ENCODE results near the gene PDRG1. TPM values are rescaled to one million over a fixed set of nuclear protein-coding genes. Genes with fewer than 3 reads are reported as not detected.

The PDRG1 gene
- total RNA-seq, 2 experiments from 2014 or later: 13.1 to 13.4 TPM

- Mint-ChIP-seq H3K9me3 (no peaks in the 10 kb centered on the region), H3K27ac (no peak overlapping the region), H3K4me3 (no peak overlapping the region), H3K27me3 (peaks cover 16% of the 10 kb centered on the region), H3K36me3 (peaks cover 15% of the 10 kb centered on the region), H3K4me1 (peaks cover 23% of the 10 kb centered on the region)
- DNase-seq (no peak), ATAC-seq (ENCODE audit: low read depth) (no peak)
- POLR2A ChIA-PET: no interaction called here
These were observed 1.8 kb upstream of the PDRG1 start for GRCh38 chr20:31953556-31954148.

- Mint-ChIP-seq H3K36me3 (peaks cover 25% of the 10 kb centered on the region), H3K9me3 (no peaks in the 10 kb centered on the region), H3K27ac (peak overlapping the region; percentile 96), H3K4me3 (peak overlapping the region; percentile 99), H3K27me3 (peaks cover 6% of the 10 kb centered on the region), H3K4me1 (peaks cover 23% of the 10 kb centered on the region)
- DNase-seq (no peak), ATAC-seq (ENCODE audit: low read depth) (no peak)
- POLR2A ChIA-PET: interaction anchor here (1.0 to 1.3 kb wide), 3 partner anchors 91 to 128 kb away, joined by 3 to 4 read pairs (median 3); no protein-coding TSS in a partner anchor
These were observed 680 bp downstream of the PDRG1 start for GRCh38 chr20:31951203-31951529.

- Mint-ChIP-seq H3K27ac (no peak overlapping the region), H3K4me3 (peak overlapping the region; percentile 99), H3K4me1 (peaks cover 23% of the 10 kb centered on the region), H3K36me3 (peaks cover 28% of the 10 kb centered on the region), H3K9me3 (no peaks in the 10 kb centered on the region), H3K27me3 (peaks cover 5% of the 10 kb centered on the region)
- ATAC-seq (ENCODE audit: low read depth): no peak
- no peak for DNase-seq
- POLR2A ChIA-PET: no interaction called here
These were observed 1.8 kb downstream of the PDRG1 start for GRCh38 chr20:31949877-31950646.

GRCh38 chr20:31948008-31948407, 3.8 kb downstream of the PDRG1 start:
- ATAC-seq (ENCODE audit: low read depth) (no peak), DNase-seq (no peak)
- Mint-ChIP-seq H3K4me1 (peaks cover 23% of the 10 kb centered on the region), H3K27ac (no peak overlapping the region), H3K9me3 (no peaks in the 10 kb centered on the region), H3K4me3 (no peak overlapping the region), H3K27me3 (no peaks in the 10 kb centered on the region), H3K36me3 (peaks cover 28% of the 10 kb centered on the region)
- POLR2A ChIA-PET: no interaction called here

GRCh38 chr20:31945785-31946184, 6.1 kb downstream of the PDRG1 start:
- Mint-ChIP-seq H3K9me3 (no peaks in the 10 kb centered on the region), H3K27me3 (no peaks in the 10 kb centered on the region), H3K36me3 (peaks cover 22% of the 10 kb centered on the region), H3K4me1 (peaks cover 13% of the 10 kb centered on the region), H3K4me3 (no peak overlapping the region), H3K27ac (no peak overlapping the region)
- POLR2A ChIA-PET: no interaction called here
- no peak for ATAC-seq (ENCODE audit: low read depth)
- no peak for DNase-seq

GRCh38 chr20:31945319-31945718, 6.5 kb downstream of the PDRG1 start:
- DNase-seq (no peak), ATAC-seq (ENCODE audit: low read depth) (no peak)
- Mint-ChIP-seq H3K27me3 (no peaks in the 10 kb centered on the region), H3K4me1 (peaks cover 8% of the 10 kb centered on the region), H3K36me3 (peaks cover 22% of the 10 kb centered on the region), H3K27ac (no peak overlapping the region), H3K9me3 (no peaks in the 10 kb centered on the region), H3K4me3 (no peak overlapping the region)
- POLR2A ChIA-PET: no interaction called here

- no peak overlapping the region for H3K4me3 Mint-ChIP-seq
These were observed 8.8 kb downstream of the PDRG1 start for GRCh38 chr20:31943052-31943471.

GRCh38 chr20:31939661-31940060, 12.2 kb downstream of the PDRG1 start:
- ATAC-seq (ENCODE audit: low read depth) (no peak), DNase-seq (no peak)
- no peaks in the 10 kb centered on the region for H3K36me3 Mint-ChIP-seq
- no peak overlapping the region for H3K4me3 Mint-ChIP-seq
- no peaks in the 10 kb centered on the region for H3K4me1 Mint-ChIP-seq
- no peak overlapping the region for H3K27ac Mint-ChIP-seq
- POLR2A ChIA-PET: no interaction called here
- H3K27me3 Mint-ChIP-seq: no peaks in the 10 kb centered on the region
- no peaks in the 10 kb centered on the region for H3K9me3 Mint-ChIP-seq

More at GRCh38 chr20:31943052-31943471, 8.8 kb downstream of the PDRG1 start:
- no peak for DNase-seq
- no peak for ATAC-seq (ENCODE audit: low read depth)
- POLR2A ChIA-PET: no interaction called here
- no peaks in the 10 kb centered on the region for H3K27me3 Mint-ChIP-seq
- no peaks in the 10 kb centered on the region for H3K4me1 Mint-ChIP-seq
- H3K27ac Mint-ChIP-seq: no peak overlapping the region
- no peaks in the 10 kb centered on the region for H3K9me3 Mint-ChIP-seq
- H3K36me3 Mint-ChIP-seq: peaks cover 7% of the 10 kb centered on the region

GRCh38 chr20:31937820-31938219, 14.0 kb downstream of the PDRG1 start:
- Mint-ChIP-seq H3K4me1 (no peaks in the 10 kb centered on the region), H3K4me3 (no peak overlapping the region), H3K36me3 (no peaks in the 10 kb centered on the region), H3K27me3 (no peaks in the 10 kb centered on the region), H3K9me3 (no peaks in the 10 kb centered on the region), H3K27ac (no peak overlapping the region)
- POLR2A ChIA-PET: no interaction called here
- ATAC-seq (ENCODE audit: low read depth) (no peak), DNase-seq (no peak)

- Mint-ChIP-seq H3K36me3 (no peaks in the 10 kb centered on the region), H3K9me3 (no peaks in the 10 kb centered on the region), H3K4me1 (no peaks in the 10 kb centered on the region), H3K27ac (no peak overlapping the region), H3K4me3 (no peak overlapping the region), H3K27me3 (peaks cover 6% of the 10 kb centered on the region)
- POLR2A ChIA-PET: no interaction called here
- no peak for DNase-seq
- ATAC-seq (ENCODE audit: low read depth): no peak
These were observed 15.4 kb downstream of the PDRG1 start for GRCh38 chr20:31936420-31936819.

GRCh38 chr20:31934968-31935764, 16.7 kb downstream of the PDRG1 start:
- Mint-ChIP-seq H3K9me3 (no peaks in the 10 kb centered on the region), H3K27ac (no peak overlapping the region), H3K27me3 (peaks cover 15% of the 10 kb centered on the region), H3K36me3 (no peaks in the 10 kb centered on the region), H3K4me1 (no peaks in the 10 kb centered on the region), H3K4me3 (no peak overlapping the region)
- DNase-seq (no peak), ATAC-seq (ENCODE audit: low read depth) (no peak)
- POLR2A ChIA-PET: no interaction called here

- Mint-ChIP-seq H3K4me3 (no peak overlapping the region), H3K4me1 (no peaks in the 10 kb centered on the region), H3K27ac (no peak overlapping the region), H3K36me3 (no peaks in the 10 kb centered on the region), H3K9me3 (no peaks in the 10 kb centered on the region), H3K27me3 (peaks cover 18% of the 10 kb centered on the region)
- DNase-seq (no peak), ATAC-seq (ENCODE audit: low read depth) (no peak)
- POLR2A ChIA-PET: no interaction called here
These were observed 17.4 kb downstream of the PDRG1 start for GRCh38 chr20:31934491-31934890.

- no peak for DNase-seq
- no peaks in the 10 kb centered on the region for H3K36me3 Mint-ChIP-seq
- no peak for ATAC-seq (ENCODE audit: low read depth)
- no peaks in the 10 kb centered on the region for H3K4me1 Mint-ChIP-seq
- H3K27me3 Mint-ChIP-seq: peaks cover 22% of the 10 kb centered on the region
- no peak overlapping the region for H3K4me3 Mint-ChIP-seq
- H3K27ac Mint-ChIP-seq: no peak overlapping the region
- POLR2A ChIA-PET: no interaction called here
- no peaks in the 10 kb centered on the region for H3K9me3 Mint-ChIP-seq
These were observed 18.1 kb downstream of the PDRG1 start for GRCh38 chr20:31933698-31934097.

GRCh38 chr20:31930779-31931178, 21.1 kb downstream of the PDRG1 start:
- no peaks in the 10 kb centered on the region for H3K36me3 Mint-ChIP-seq
- H3K27ac Mint-ChIP-seq: no peak overlapping the region

More at GRCh38 chr20:31930779-31931178, 21.1 kb downstream of the PDRG1 start:
- Mint-ChIP-seq H3K4me1 (no peaks in the 10 kb centered on the region), H3K9me3 (no peaks in the 10 kb centered on the region), H3K27me3 (peaks cover 28% of the 10 kb centered on the region), H3K4me3 (no peak overlapping the region)
- ATAC-seq (ENCODE audit: low read depth): no peak
- POLR2A ChIA-PET: interaction anchor here (0.6 kb wide), 1 partner anchor 180 kb away, joined by 3 read pairs; no protein-coding TSS in a partner anchor
- no peak for DNase-seq

Data from activated naive CD8-positive, alpha-beta T cell treated with anti-CD3 and anti-CD28 coated beads, Interleukin-2, amount 10 ng/mL, durations not matched to agents 7 days and 5 days (primary cell).